Liver (tissue), 9 donors: ENCODE measurements around the gene IGF1. TPM values are rescaled to one million over a fixed set of nuclear protein-coding genes. Genes with fewer than 3 reads are reported as not detected.
A peak's percentile ranks its signal among the peaks of the same experiment; 100 is the strongest.

Experiments used
- DNase-seq: peaks from one replicate; pipeline ENCODE4 v3.0.0-alpha.2; 2017; ENCODE audit warnings: low spot score
- H3K27ac ChIP-seq, 2 donors: one replicate each; pipeline ENCODE4 v1.7.0; 2013; ENCODE audit warnings: inconsistent platforms in 2 of 2, low read length in 2 of 2, control low read depth in 1 of 2, low read depth in 1 of 2, mild to moderate bottlenecking in 1 of 2
- H3K27me3 ChIP-seq, 4 donors: one replicate each; pipeline versions ENCODE4 v1.6.1 to v1.7.0; 2013; ENCODE audit warnings: low read length in 3 of 4, inconsistent platforms in 1 of 4, mild to moderate bottlenecking in 1 of 4, moderate library complexity in 1 of 4; ENCODE audit not compliant: control insufficient read depth in 4 of 4, insufficient read depth in 4 of 4
- H3K36me3 ChIP-seq, 4 donors: one replicate each; pipeline versions ENCODE4 v1.6.1 to v1.7.0; 2013; ENCODE audit warnings: low read length in 3 of 4, mild to moderate bottlenecking in 3 of 4, low read depth in 1 of 4, moderate library complexity in 1 of 4; ENCODE audit not compliant: control insufficient read depth in 4 of 4, insufficient read depth in 3 of 4
- H3K4me1 ChIP-seq, 4 donors: one replicate each; pipeline versions ENCODE4 v1.6.1 to v1.7.0; 2013; ENCODE audit warnings: low read length in 3 of 4, mild to moderate bottlenecking in 3 of 4, moderate library complexity in 1 of 4; ENCODE audit not compliant: control insufficient read depth in 4 of 4, insufficient read depth in 4 of 4
- H3K4me3 ChIP-seq, 3 donors: one replicate each; pipeline versions ENCODE4 v1.6.1 to v1.7.0; 2013; ENCODE audit warnings: low read length in 3 of 3, control low read depth in 1 of 3, low read depth in 1 of 3, mild to moderate bottlenecking in 1 of 3
- H3K9ac ChIP-seq, 2 donors: one replicate each; pipeline ENCODE4 v1.7.0; 2013; ENCODE audit warnings: low read length in 2 of 2, mild to moderate bottlenecking in 2 of 2, moderate library complexity in 2 of 2, control low read depth in 1 of 2, low read depth in 1 of 2
- H3K9me3 ChIP-seq, 4 donors: one replicate each; pipeline versions ENCODE4 v1.6.1 to v1.7.0; 2013; ENCODE audit warnings: low read length in 3 of 4; ENCODE audit not compliant: control insufficient read depth in 4 of 4
- ATF3 ChIP-seq: IDR thresholded peaks from 2 replicates; pipeline ENCODE4 v1.6.1; 2016; ENCODE audit warnings: antibody characterized with exemption
- CTCF ChIP-seq: fragments of 150-350 bp; IDR thresholded peaks from 2 replicates; pipeline ENCODE4 v1.5.1; 2017; ENCODE audit warnings: improper control_type of control experiment, low read depth, low read length; ENCODE audit not compliant: missing input control
- EGR1 ChIP-seq, 2 donors: IDR thresholded peaks; 2 replicates each; pipeline ENCODE4 v1.6.1; 2016 to 2018; ENCODE audit warnings: antibody characterized with exemption in 2 of 2, low read depth in 2 of 2
- FOXA1 ChIP-seq: IDR thresholded peaks from 2 replicates; pipeline ENCODE4 v1.6.1; 2016; ENCODE audit warnings: antibody characterized with exemption
- FOXA2 ChIP-seq: IDR thresholded peaks from 2 replicates; pipeline ENCODE4 v1.6.1; 2016; ENCODE audit warnings: antibody characterized with exemption
- GABPA ChIP-seq, 2 donors: IDR thresholded peaks in 1 of 2; conservative IDR thresholded peaks in 1 of 2; 2 replicates each; pipeline ENCODE4 v1.6.1; 2016; ENCODE audit warnings: antibody characterized with exemption in 2 of 2, mild to moderate bottlenecking in 1 of 2, moderate library complexity in 1 of 2
- HNF4A ChIP-seq, 2 donors: conservative IDR thresholded peaks; 2 replicates each; pipeline ENCODE4 v1.6.1; 2016; ENCODE audit warnings: antibody characterized with exemption in 2 of 2, mild to moderate bottlenecking in 2 of 2
- HNF4G ChIP-seq: IDR thresholded peaks from 2 replicates; pipeline ENCODE4 v1.6.1; 2016; ENCODE audit warnings: antibody characterized with exemption
- JUND ChIP-seq, 2 donors: IDR thresholded peaks; 2 replicates each; pipeline ENCODE4 v1.6.1; 2016; ENCODE audit warnings: antibody characterized with exemption in 2 of 2
- MAX ChIP-seq: IDR thresholded peaks from 2 replicates; pipeline ENCODE4 v1.6.1; 2016; ENCODE audit warnings: antibody characterized with exemption
- NR2F2 ChIP-seq: IDR thresholded peaks from 2 replicates; pipeline ENCODE4 v1.6.1; 2016; ENCODE audit warnings: antibody characterized with exemption
- RAD21 ChIP-seq, 2 donors: IDR thresholded peaks; 2 replicates each; pipeline ENCODE4 v1.6.1; 2016; ENCODE audit warnings: antibody characterized with exemption in 2 of 2, mild to moderate bottlenecking in 2 of 2
- REST ChIP-seq: IDR thresholded peaks from 2 replicates; pipeline ENCODE4 v1.6.1; 2016; ENCODE audit warnings: antibody characterized with exemption, mild to moderate bottlenecking
- RXRA ChIP-seq, 2 donors: IDR thresholded peaks; 2 replicates each; pipeline ENCODE4 v1.6.1; 2017 to 2018; ENCODE audit warnings: antibody characterized with exemption in 2 of 2, mild to moderate bottlenecking in 1 of 2
- SP1 ChIP-seq: IDR thresholded peaks from 2 replicates; pipeline ENCODE4 v1.6.1; 2018; ENCODE audit warnings: antibody characterized with exemption, mild to moderate bottlenecking
- TAF1 ChIP-seq: conservative IDR thresholded peaks from 2 replicates; pipeline ENCODE4 v1.6.1; 2016; ENCODE audit warnings: antibody characterized with exemption, mild to moderate bottlenecking
- YY1 ChIP-seq: IDR thresholded peaks from 2 replicates; pipeline ENCODE4 v1.6.1; 2016; ENCODE audit warnings: antibody characterized with exemption, mild to moderate bottlenecking
- WGBS: extraction: QIAGEN DNeasy Blood & Tissue Kit; methylation state at CpG from one replicate; pipeline ENCODE4 v1.1.7; 2013; 5-methylcytosine and 5-hydroxymethylcytosine counted together
- polyA plus RNA-seq, 2 donors: library from polyadenylated mRNA; stranded (reverse) in 1 of 2; unstranded in 1 of 2; fragments of 200-250 nt in 1 of 2; fragments of >200 nt in 1 of 2; fragmentation: Nextera tagmentation in 1 of 2; extraction: Ambion mirVana in 1 of 2; gene quantifications; one replicate each; pipeline versions ENCODE4 v1.2.1 to v1.2.3, GENCODE V29; 2013 to 2015
- total RNA-seq, 2 donors: library from RNA; depleted of rRNA; stranded (reverse); fragments of >200 nt; gene quantifications; one replicate each; pipeline ENCODE4 v1.2.3, GENCODE V29; 2014
- donor health status: healthy.
- donor health status: healthy.
- donor health status: healthy.
- donor health status: healthy.
- donor health status: healthy.

Gene IGF1
- total and polyA plus RNA-seq, 4 donors, result 0.61 to 118 (median 33.3) TPM

- WGBS, result 79% methylated on average over 8 of the region's 8 CpGs
- no peaks in the 10 kb centered on the region for H3K9me3 ChIP-seq
- DNase-seq, result no peak
- TF ChIP-seq RAD21 (IDR thresholded peaks at IDR 0.05) (no peak), FOXA1 (no peak), GABPA (IDR thresholded peaks at IDR 0.05 in 1 of 2, conservative IDR thresholded peaks at IDR 0.05 in 1 of 2) (no peak), ATF3 (no peak), EGR1 (IDR thresholded peaks at IDR 0.05; ENCODE audit: low read depth in 2 of 2) (no peak), FOXA2 (no peak), CTCF (no peak), YY1 (no peak), RXRA (IDR thresholded peaks at IDR 0.05) (no peak), MAX (no peak), HNF4A (conservative IDR thresholded peaks at IDR 0.05) (no peak)
- H3K27me3 ChIP-seq, result no peaks in the 10 kb centered on the region
- peaks cover 0 to 4% (median 4%) of the 10 kb centered on the region in 4 donors for H3K36me3 ChIP-seq
- H3K4me3 ChIP-seq, result no peak overlapping the region
- H3K4me1 ChIP-seq, result peaks cover 7 to 45% (median 32%) of the 10 kb centered on the region in 4 donors
- no peak overlapping the region for H3K27ac ChIP-seq
- no peak overlapping the region for H3K9ac ChIP-seq
Measured at GRCh38 chr12:102426599-102427542, 53.5 kb downstream of the IGF1 start.

- 29% methylated on average over 5 of the region's 5 CpGs for WGBS
- no peak overlapping the region for H3K9ac ChIP-seq
- no peaks in the 10 kb centered on the region for H3K9me3 ChIP-seq
- peaks cover 0 to 4% (median 2%) of the 10 kb centered on the region in 4 donors for H3K36me3 ChIP-seq
- H3K27me3 ChIP-seq, result no peaks in the 10 kb centered on the region
- peak overlapping the region; percentile 53 to 72 for H3K27ac ChIP-seq
- no peak overlapping the region for H3K4me3 ChIP-seq
- DNase-seq, result no peak
- peaks cover 9 to 45% (median 32%) of the 10 kb centered on the region in 4 donors for H3K4me1 ChIP-seq
- TF ChIP-seq HNF4A (conservative IDR thresholded peaks at IDR 0.05), result peak; percentile 94
- peak; percentile 81 to 84 for TF ChIP-seq JUND (IDR thresholded peaks at IDR 0.05)
- peak; percentile 24 for TF ChIP-seq NR2F2
- peak; percentile 65 for TF ChIP-seq REST
- peak; percentile 84 for TF ChIP-seq YY1
- peak; percentile 59 for TF ChIP-seq MAX
- no peak for TF ChIP-seq TAF1
- peak in 1 of 2 donors; percentile 7 for TF ChIP-seq GABPA (IDR thresholded peaks at IDR 0.05 in 1 of 2, conservative IDR thresholded peaks at IDR 0.05 in 1 of 2)
- peak; percentile 36 to 63 for TF ChIP-seq RAD21 (IDR thresholded peaks at IDR 0.05)
- peak; percentile 78 for TF ChIP-seq SP1
- TF ChIP-seq HNF4G, result peak; percentile 81
- TF ChIP-seq CTCF, result no peak
- peak; percentile 89 for TF ChIP-seq RXRA (IDR thresholded peaks at IDR 0.05)
- no peak for TF ChIP-seq FOXA2
Measured at GRCh38 chr12:102425109-102426039, 55.0 kb downstream of the IGF1 start.
